BJ (cell line): ENCODE data around the gene GRHL3. TPM values are rescaled to one million over a fixed set of nuclear protein-coding genes. Genes with fewer than 3 reads are reported as not detected.

ENCODE experiments used
- CTCF ChIA-PET: fragments of 350-600 bp; formaldehyde crosslinking; extraction: SDS; loops from one replicate; lab custom pipeline; 2021; ENCODE audit warnings: antibody characterized with exemption, inconsistent platforms; lab: Yijun Ruan, JAX
- POLR2A ChIA-PET: fragments of 300-600 bp; sonication (Branson Sonifier 250); formaldehyde crosslinking; extraction: SDS; loops from one replicate; lab custom pipeline; 2021; ENCODE audit warnings: antibody characterized with exemption; lab: Charles Lee
- DNase-seq: peaks from one replicate; pipeline ENCODE4 v3.0.0-alpha.2; 2011; ENCODE audit warnings: low read depth
- H3K27me3 ChIP-seq: 2 replicates; pipeline ENCODE4 v1.6.0; 2011; ENCODE audit warnings: low read length; ENCODE audit not compliant: control insufficient read depth, insufficient read depth
- H3K36me3 ChIP-seq: 2 replicates; pipeline ENCODE4 v1.5.1; 2011; ENCODE audit warnings: low read length; ENCODE audit not compliant: control insufficient read depth, insufficient read depth
- H3K4me3 ChIP-seq: 2 replicates; pipeline ENCODE4 v1.5.1; 2011; ENCODE audit warnings: low read depth, mild to moderate bottlenecking, control low read depth, low read length
- polyA plus RNA-seq: library from polyadenylated mRNA; depleted of rRNA; stranded (reverse); fragments of >200 nt; gene quantifications from 2 replicates; pipeline ENCODE4 v1.2.3, GENCODE V29; 2011
- TF ChIP-seq, protein P1 (sequence below): IDR thresholded peaks from 2 replicates; pipeline ENCODE4 v1.5.1; 2011; ENCODE audit warnings: low read depth, mild to moderate bottlenecking, control low read depth, inconsistent platforms, low read length, moderate library complexity; ENCODE audit not compliant: insufficient read depth

GRHL3 gene
- polyA plus RNA-seq, 1 experiment: not detected

DNA sequence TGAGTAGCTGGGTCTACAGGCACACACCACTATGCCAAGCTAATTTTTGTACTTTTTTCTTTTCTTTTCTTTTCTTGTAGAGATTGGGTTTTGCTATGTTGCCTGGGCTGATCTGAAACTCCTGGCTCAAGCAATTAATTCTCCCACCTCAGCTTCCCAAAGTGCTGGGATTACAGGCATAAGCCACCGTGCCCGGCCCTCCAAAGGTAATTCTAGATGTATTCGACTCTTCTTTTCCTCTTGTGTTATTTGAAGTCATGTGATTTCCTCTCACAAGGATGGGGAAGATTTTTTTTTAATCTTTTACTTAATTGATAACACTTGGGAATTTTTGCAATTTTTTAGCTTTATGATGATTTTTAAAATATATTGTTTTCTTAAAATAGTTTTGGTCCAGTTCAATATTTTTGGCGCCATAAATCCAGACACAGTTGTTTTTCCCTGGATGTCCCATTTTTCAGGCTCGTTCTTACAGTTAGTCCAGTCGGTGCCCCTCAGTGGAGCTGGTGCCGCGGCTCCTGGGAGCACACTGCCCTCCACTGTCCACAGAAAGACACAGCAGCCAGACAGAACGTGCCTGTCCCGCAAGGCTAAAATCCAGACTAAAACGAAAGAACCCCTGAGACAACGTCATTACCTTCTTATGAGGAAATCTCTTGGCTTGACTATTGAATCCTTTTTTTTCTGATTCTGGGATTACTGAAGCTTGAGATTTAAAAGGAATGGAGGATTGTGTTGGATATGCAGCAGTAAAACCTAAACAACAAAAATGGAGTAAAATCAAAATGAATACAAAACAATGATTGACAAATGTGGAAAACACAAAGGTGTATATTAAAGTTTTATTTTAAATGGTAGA is 72.0 kb downstream of the GRHL3 start:
- ChIA-PET POLR2A (interaction anchor here (0.6 kb wide), 1 partner anchor 190 kb away, joined by 3 read pairs; no protein-coding TSS in a partner anchor), CTCF (interaction anchor here (0.6 to 6.6 kb wide), 61 partner anchors 9 to 579 kb away, joined by 3 to 437 read pairs (median 5); partner anchors contain the start of genes GRHL3, IFNLR1, IL22RA1 and NIPAL3)
- TF ChIP-seq, protein P1, sequence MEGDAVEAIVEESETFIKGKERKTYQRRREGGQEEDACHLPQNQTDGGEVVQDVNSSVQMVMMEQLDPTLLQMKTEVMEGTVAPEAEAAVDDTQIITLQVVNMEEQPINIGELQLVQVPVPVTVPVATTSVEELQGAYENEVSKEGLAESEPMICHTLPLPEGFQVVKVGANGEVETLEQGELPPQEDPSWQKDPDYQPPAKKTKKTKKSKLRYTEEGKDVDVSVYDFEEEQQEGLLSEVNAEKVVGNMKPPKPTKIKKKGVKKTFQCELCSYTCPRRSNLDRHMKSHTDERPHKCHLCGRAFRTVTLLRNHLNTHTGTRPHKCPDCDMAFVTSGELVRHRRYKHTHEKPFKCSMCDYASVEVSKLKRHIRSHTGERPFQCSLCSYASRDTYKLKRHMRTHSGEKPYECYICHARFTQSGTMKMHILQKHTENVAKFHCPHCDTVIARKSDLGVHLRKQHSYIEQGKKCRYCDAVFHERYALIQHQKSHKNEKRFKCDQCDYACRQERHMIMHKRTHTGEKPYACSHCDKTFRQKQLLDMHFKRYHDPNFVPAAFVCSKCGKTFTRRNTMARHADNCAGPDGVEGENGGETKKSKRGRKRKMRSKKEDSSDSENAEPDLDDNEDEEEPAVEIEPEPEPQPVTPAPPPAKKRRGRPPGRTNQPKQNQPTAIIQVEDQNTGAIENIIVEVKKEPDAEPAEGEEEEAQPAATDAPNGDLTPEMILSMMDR: peak; percentile 96
- H3K27me3 ChIP-seq: no peaks in the 10 kb centered on the region
- H3K4me3 ChIP-seq: no peak overlapping the region
- no peak for DNase-seq
- H3K36me3 ChIP-seq: 0 out of 2 replicates have a peak, but pooled peaks cover 1% of the 10 kb centered on the region

DNA sequence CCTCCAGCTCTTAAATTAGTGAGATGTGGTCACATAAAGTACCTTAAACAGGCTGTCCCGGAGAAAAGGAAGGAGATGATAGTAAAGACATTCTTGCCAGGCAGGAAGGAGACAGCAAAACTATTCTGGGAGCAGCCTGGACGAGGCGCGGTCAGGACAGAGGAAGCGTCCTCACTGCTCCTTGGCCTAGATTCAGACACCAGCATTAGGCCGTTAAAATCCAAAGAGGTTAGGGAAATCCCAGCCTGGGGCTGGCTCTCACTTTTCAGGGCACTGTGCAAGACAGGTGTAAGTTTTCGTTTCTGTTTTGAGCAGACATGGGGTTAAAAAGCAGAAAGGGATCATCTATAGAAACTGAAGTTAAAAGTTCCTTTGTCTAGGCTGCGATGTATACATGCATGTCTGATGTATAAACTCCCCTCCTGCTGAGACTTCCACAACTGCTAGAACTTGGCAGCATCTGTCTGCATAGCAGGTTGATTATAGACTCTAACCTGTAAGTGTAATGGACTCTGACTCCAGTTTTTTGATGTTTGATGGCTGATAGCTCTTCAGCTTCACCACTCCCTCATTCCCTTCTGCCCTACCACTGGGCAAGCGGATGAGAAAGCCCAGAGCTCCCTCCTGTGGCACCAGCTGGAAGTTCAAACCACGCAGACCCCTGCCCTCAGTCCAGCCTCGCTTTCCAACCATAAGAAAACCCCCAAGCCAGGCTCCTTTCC is 72.9 kb downstream of the GRHL3 start:
- ChIA-PET CTCF (interaction anchor here (0.6 to 6.6 kb wide), 60 partner anchors 8 to 465 kb away, joined by 3 to 437 read pairs (median 5); partner anchors contain the start of genes GRHL3, IFNLR1, IL22RA1 and NIPAL3), POLR2A (interaction anchor here (0.6 kb wide), 1 partner anchor 190 kb away, joined by 3 read pairs; no protein-coding TSS in a partner anchor)
- no peak for DNase-seq
- Histone ChIP-seq H3K36me3 (0 out of 2 replicates have a peak, but pooled peaks cover 1% of the 10 kb centered on the region), H3K27me3 (no peaks in the 10 kb centered on the region), H3K4me3 (no peak overlapping the region)
- TF ChIP-seq, protein P1: peak; percentile 84

DNA sequence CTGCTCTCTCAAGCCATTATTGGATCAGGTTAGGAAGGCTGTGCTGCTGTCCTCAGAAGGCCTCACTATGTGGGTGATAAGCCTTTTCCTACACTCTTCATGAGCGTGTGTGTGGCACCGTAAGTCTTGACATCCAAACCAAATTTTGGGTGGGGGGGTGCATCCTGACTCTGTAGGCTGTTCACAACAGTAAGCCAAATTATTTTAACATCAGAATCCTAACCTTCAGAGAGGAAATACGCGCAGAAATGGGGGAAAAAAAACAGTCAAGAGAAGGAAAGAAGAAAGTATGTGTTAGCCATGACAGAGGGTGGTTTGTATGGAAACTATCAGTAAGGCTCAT is 73.4 kb downstream of the GRHL3 start:
- Histone ChIP-seq H3K27me3 (no peaks in the 10 kb centered on the region), H3K4me3 (no peak overlapping the region), H3K36me3 (no peaks in the 10 kb centered on the region)
- DNase-seq: no peak
- ChIA-PET CTCF (interaction anchor here (0.8 to 6.6 kb wide), 34 partner anchors 8 to 321 kb away, joined by 3 to 437 read pairs (median 8); partner anchors contain the start of genes NIPAL3 and STPG1), POLR2A (no interaction called here)
- TF ChIP-seq, protein P1: no peak

DNA sequence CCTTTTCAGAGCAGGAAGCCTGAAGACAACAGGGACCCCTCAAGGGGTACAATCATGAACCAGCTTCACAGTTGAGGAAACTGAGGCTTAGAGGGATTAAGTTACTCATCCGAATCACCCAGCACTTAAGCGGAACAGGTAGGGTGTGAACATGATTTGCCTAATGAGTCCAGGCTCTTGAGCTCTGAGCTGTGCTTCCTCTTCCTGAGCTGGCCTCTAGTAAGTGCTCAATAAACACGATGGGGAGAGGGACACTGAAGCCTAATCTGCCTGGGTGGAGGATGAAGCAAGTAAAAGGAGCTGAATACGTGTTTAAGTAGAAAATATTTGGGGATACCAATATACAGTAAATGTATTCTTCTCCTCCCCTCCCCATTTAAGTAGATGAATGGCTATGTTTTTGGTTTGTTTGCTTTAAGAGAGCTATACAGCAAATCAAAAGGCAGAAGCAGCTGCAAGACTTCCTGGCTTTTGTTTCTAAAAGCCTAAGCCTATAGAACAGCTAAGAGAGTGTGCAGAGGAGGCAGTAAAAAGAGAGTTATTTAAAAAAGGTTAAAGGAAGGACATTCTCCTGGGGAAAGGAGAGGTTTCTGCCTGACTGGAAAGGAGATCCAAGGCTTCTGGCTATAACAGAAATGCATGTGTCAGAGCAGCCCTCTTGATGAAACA is 74.0 kb downstream of the GRHL3 start:
- no peak for DNase-seq
- H3K27me3 ChIP-seq: no peaks in the 10 kb centered on the region
- CTCF ChIA-PET: interaction anchor here (0.8 to 6.6 kb wide), 23 partner anchors 7 to 322 kb away, joined by 3 to 437 read pairs (median 14); partner anchors contain the start of gene NIPAL3
- TF ChIP-seq, protein P1: no peak
- H3K4me3 ChIP-seq: no peak overlapping the region
- no peaks in the 10 kb centered on the region for H3K36me3 ChIP-seq
- POLR2A ChIA-PET: interaction anchor here (0.6 kb wide), 1 partner anchor 206 kb away, joined by 3 read pairs; no protein-coding TSS in a partner anchor
